GM23248 (cell line): ENCODE data around the gene OOEP.
"Not testable (repeated sequence)": the region's sequence is repeated elsewhere in the genome, so short reads cannot be mapped to it uniquely, and the experiment has no call there.

Source experiments
- EZH2 ChIP-seq: fragments of 200-600 bp; sonication (generic); IDR thresholded peaks from 2 replicates; pipeline ENCODE4 v1.6.1; 2018; ENCODE audit warnings: antibody characterized with exemption, mild to moderate bottlenecking; ENCODE audit not compliant: insufficient read depth, poor library complexity, severe bottlenecking
- EZH2phosphoT487 ChIP-seq: fragments of 200-600 bp; sonication (generic); IDR thresholded peaks from 2 replicates; pipeline ENCODE4 v1.6.1; 2018; ENCODE audit warnings: antibody characterized with exemption, moderate library complexity, mild to moderate bottlenecking, low read depth; ENCODE audit not compliant: insufficient read depth

DNA sequence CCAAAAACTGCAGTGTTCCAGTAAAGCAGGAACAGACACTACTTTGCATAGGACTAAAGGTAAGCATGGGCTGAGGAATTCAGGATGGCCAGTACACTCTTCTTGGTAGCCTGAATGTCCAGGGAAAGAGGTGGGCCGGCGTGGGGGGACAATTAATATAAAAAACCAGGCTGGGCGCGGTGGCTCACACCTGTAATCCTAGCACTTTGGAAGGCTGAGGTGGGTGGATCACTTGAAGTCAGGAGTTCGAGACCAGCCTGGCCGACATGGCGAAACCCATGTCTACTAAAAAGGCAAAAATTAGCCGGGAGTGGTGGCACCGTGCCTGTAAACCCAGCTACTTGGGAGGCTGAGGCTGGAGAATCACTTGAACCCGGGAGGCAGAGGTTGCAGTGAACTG lies 11.8 kb upstream of the OOEP start:
- not testable (repeated sequence) for TF ChIP-seq EZH2, EZH2phosphoT487
